ENCODE measurements around the gene FBXL3. TPM values are rescaled to one million over a fixed set of nuclear protein-coding genes. Genes with fewer than 3 reads are reported as not detected.
"Not testable (repeated sequence)": the region's sequence is repeated elsewhere in the genome, so short reads cannot be mapped to it uniquely, and the experiment has no call there.

Gene FBXL3
- total and polyA plus RNA-seq, 2 of the 13 experiments (the other 11 are each of a cell fraction or from before 2014, with no cell fraction given): 11.5 to 18.5 TPM

DNA sequence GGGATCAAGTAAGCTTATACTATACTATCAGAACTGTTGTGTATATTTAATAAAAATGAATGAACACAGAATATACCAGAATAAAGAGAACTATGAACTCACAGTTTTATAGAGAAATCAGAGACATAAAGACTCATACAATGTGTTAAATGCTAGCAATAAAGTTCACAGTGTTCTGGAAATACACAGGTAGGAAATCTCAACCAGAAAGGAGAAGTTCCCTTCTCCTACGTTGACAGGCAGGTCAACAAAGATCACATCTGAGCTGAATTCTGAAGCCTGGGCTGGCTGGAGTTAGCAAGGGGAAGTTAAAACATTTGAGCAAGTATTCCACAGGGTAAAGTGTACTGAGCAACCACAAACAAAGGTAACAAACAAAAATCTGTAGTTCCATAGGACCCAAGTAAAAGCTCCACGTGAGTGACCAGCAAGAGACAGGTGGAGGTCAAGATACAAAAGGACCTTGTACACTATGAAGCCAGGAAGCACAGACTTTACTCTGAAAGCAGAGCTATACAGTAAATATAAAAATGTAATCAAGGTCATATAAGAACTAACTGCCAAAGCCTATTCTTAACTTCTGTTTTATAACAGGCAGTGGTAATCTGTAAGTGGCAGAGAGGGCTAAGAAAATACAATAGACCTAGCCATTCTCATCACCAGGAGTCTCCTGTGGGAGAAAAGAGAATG, 13.0 kb downstream of the FBXL3 start:
- TF ChIP-seq ZFP82 (CRISPR knock-in tag; IDR thresholded peaks at IDR 0.05; ENCODE audit: borderline replicate concordance) (no peak), GTF3A (CRISPR knock-in tag; conservative IDR thresholded peaks at IDR 0.05) (no peak)
- TF ChIP-seq, protein P1, sequence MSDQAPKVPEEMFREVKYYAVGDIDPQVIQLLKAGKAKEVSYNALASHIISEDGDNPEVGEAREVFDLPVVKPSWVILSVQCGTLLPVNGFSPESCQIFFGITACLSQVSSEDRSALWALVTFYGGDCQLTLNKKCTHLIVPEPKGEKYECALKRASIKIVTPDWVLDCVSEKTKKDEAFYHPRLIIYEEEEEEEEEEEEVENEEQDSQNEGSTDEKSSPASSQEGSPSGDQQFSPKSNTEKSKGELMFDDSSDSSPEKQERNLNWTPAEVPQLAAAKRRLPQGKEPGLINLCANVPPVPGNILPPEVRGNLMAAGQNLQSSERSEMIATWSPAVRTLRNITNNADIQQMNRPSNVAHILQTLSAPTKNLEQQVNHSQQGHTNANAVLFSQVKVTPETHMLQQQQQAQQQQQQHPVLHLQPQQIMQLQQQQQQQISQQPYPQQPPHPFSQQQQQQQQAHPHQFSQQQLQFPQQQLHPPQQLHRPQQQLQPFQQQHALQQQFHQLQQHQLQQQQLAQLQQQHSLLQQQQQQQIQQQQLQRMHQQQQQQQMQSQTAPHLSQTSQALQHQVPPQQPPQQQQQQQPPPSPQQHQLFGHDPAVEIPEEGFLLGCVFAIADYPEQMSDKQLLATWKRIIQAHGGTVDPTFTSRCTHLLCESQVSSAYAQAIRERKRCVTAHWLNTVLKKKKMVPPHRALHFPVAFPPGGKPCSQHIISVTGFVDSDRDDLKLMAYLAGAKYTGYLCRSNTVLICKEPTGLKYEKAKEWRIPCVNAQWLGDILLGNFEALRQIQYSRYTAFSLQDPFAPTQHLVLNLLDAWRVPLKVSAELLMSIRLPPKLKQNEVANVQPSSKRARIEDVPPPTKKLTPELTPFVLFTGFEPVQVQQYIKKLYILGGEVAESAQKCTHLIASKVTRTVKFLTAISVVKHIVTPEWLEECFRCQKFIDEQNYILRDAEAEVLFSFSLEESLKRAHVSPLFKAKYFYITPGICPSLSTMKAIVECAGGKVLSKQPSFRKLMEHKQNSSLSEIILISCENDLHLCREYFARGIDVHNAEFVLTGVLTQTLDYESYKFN (CRISPR knock-in tag; conservative IDR thresholded peaks at IDR 0.05): no peak
- TF ChIP-seq, protein P2, sequence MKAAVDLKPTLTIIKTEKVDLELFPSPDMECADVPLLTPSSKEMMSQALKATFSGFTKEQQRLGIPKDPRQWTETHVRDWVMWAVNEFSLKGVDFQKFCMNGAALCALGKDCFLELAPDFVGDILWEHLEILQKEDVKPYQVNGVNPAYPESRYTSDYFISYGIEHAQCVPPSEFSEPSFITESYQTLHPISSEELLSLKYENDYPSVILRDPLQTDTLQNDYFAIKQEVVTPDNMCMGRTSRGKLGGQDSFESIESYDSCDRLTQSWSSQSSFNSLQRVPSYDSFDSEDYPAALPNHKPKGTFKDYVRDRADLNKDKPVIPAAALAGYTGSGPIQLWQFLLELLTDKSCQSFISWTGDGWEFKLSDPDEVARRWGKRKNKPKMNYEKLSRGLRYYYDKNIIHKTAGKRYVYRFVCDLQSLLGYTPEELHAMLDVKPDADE (CRISPR knock-in tag; IDR thresholded peaks at IDR 0.05): no peak
- H3K4me2 ChIP-seq (ENCODE audit: low read depth, low read length): no peak overlapping the region
- no peak overlapping the region for H3K9ac ChIP-seq (ENCODE audit: insufficient read depth, low read depth, low read length)
- ATAC-seq (no peak), FAIRE-seq (no peak), DNase-seq (ENCODE audit: low spot score) (no peak)
- peaks cover 12 to 71% of the 10 kb centered on the region in 2 experiments for H3K36me3 ChIP-seq (replicated peaks in 1 of 2; ENCODE audit: control insufficient read depth in 1 of 2, insufficient read depth in 2 of 2, low read length in 2 of 2)
- H3K27ac ChIP-seq (ENCODE audit: extremely low read length, insufficient read depth, low read length): no peak overlapping the region
- no peak overlapping the region for H3K4me3 ChIP-seq (replicated peaks in 1 of 3; ENCODE audit: insufficient read depth in 1 of 3, low read depth in 2 of 3, low read length in 3 of 3)
- H2AFZ ChIP-seq (ENCODE audit: low read length): no peak overlapping the region
- intact Hi-C loops (cut with micrococcal nuclease; ENCODE audit: unreplicated experiment) (no loop called here), in situ Hi-C loops (cut with HindIII; ENCODE audit: extremely low pct_ligation_motif_present, low pct_unique_long_range_greater_than_20kb) (no loop called here)
- H3K9me3 ChIP-seq (ENCODE audit: low read length): no peaks in the 10 kb centered on the region
- ChIA-PET POLR2A (interaction anchor here (0.7 to 1.1 kb wide), 2 partner anchors 12 to 22 kb away, joined by 3 to 4 read pairs; partner anchors contain the start of genes CLN5 and FBXL3), CTCF (ENCODE audit: low intra/inter-chr PET ratio, low total read pairs) (no interaction called here)
- H3K4me1 ChIP-seq (ENCODE audit: insufficient read depth, low read length): no peaks in the 10 kb centered on the region
- BruUV-seq (replicated peaks): no TSS peak
- peaks cover 3% of the 10 kb centered on the region for H3K79me2 ChIP-seq (ENCODE audit: insufficient read depth, low read length)
- no peaks in the 10 kb centered on the region for H3K27me3 ChIP-seq (ENCODE audit: control insufficient read depth in 1 of 2, insufficient read depth in 2 of 2, low read length in 2 of 2)
- 94% methylated on average over 2 of the region's 2 CpGs for WGBS (ENCODE audit: low lambda C conversion rate)
- H4K20me1 ChIP-seq (ENCODE audit: insufficient read depth, low read length): no peaks in the 10 kb centered on the region; the same call in 1 of the 2 replicates

DNA sequence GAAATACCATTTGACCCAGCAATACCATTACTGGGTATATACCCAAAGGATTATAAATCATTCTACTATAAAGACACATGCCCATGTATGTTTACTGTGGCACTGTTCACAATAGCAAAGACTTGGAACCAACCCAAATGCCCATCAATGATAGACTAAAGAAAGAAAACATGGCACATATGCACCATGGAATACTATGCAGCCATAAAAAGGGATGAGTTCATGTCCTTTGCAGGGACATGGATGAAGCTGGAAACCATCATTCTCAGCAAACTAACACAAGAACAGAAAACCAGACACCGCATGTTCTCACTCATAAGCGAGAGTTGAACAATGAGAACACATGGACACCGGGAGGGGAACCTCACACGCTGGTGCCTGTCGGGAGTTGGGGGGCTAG, 17.2 kb downstream of the FBXL3 start:
- H3K36me3 ChIP-seq (replicated peaks in 1 of 2; ENCODE audit: control insufficient read depth in 1 of 2, insufficient read depth in 2 of 2, low read length in 2 of 2): peaks cover 12 to 67% of the 10 kb centered on the region in 2 experiments

More for the DNA sequence above, 17.2 kb downstream of the FBXL3 start:
- intact Hi-C loops (cut with micrococcal nuclease; ENCODE audit: unreplicated experiment); H3K9ac ChIP-seq (ENCODE audit: insufficient read depth, low read depth, low read length); CTCF ChIA-PET (ENCODE audit: low intra/inter-chr PET ratio, low total read pairs); H3K4me1 ChIP-seq (ENCODE audit: insufficient read depth, low read length); FAIRE-seq; DNase-seq (ENCODE audit: low spot score); H3K27me3 ChIP-seq (ENCODE audit: control insufficient read depth in 1 of 2, insufficient read depth in 2 of 2, low read length in 2 of 2); BruUV-seq (replicated peaks); H3K9me3 ChIP-seq (ENCODE audit: low read length); H3K79me2 ChIP-seq (ENCODE audit: insufficient read depth, low read length); ATAC-seq; H3K4me2 ChIP-seq (ENCODE audit: low read depth, low read length); in situ Hi-C loops (cut with HindIII; ENCODE audit: extremely low pct_ligation_motif_present, low pct_unique_long_range_greater_than_20kb); H2AFZ ChIP-seq (ENCODE audit: low read length); H4K20me1 ChIP-seq (ENCODE audit: insufficient read depth, low read length); H3K4me3 ChIP-seq (replicated peaks in 1 of 3; ENCODE audit: insufficient read depth in 1 of 3, low read depth in 2 of 3, low read length in 3 of 3); H3K27ac ChIP-seq (ENCODE audit: extremely low read length, insufficient read depth, low read length): not testable (repeated sequence)
- POLR2A ChIA-PET: interaction anchor here (1.5 kb wide), 1 partner anchor 17 kb away, joined by 5 read pairs; no protein-coding TSS in a partner anchor
- WGBS (ENCODE audit: low lambda C conversion rate): 96% methylated on average over 5 of the region's 5 CpGs

Data from HepG2 (cell line).